Measurements from ENCODE around the gene ZFYVE9. TPM values are rescaled to one million over a fixed set of nuclear protein-coding genes. Genes with fewer than 3 reads are reported as not detected.
A peak's percentile ranks its signal among the peaks of the same experiment; 100 is the strongest.

Gene ZFYVE9
- total RNA-seq, 1 experiment from 2014 or later, result 14.2 TPM

GRCh38 chr1:52237430-52237829 lies 95.5 kb downstream of the ZFYVE9 start:
- ChIA-PET CTCF (no interaction called here), POLR2A (no interaction called here), RAD21 (ENCODE audit: low non-redundant PET in 1 of 2, low total read pairs in 2 of 2, uncharacterized antibody in 2 of 2, unreplicated experiment in 2 of 2) (no interaction called here)
- no peak overlapping the region for H3K9ac ChIP-seq (ENCODE audit: low read length)
- H3K27ac ChIP-seq (ENCODE audit: low read depth, low read length), result no peak overlapping the region
- H3K27me3 ChIP-seq (ENCODE audit: insufficient read depth, low read length), result no peaks in the 10 kb centered on the region
- peak overlapping the region; percentile 20; the same call in 1 of the 2 replicates for H3K4me2 ChIP-seq (ENCODE audit: low read length)
- H3K79me2 ChIP-seq (ENCODE audit: insufficient read depth, low read length), result no peaks in the 10 kb centered on the region
- H3K36me3 ChIP-seq (ENCODE audit: control insufficient read depth in 1 of 2, insufficient read depth in 2 of 2, low read length in 2 of 2), result no peaks in the 10 kb centered on the region
- TF ChIP-seq MAX (IDR thresholded peaks at IDR 0.05), result no peak
- no peak for TF ChIP-seq ZBTB33 (IDR thresholded peaks at IDR 0.05; ENCODE audit: extremely low read depth, insufficient replicate concordance, low read length)
- TF ChIP-seq, protein P1, sequence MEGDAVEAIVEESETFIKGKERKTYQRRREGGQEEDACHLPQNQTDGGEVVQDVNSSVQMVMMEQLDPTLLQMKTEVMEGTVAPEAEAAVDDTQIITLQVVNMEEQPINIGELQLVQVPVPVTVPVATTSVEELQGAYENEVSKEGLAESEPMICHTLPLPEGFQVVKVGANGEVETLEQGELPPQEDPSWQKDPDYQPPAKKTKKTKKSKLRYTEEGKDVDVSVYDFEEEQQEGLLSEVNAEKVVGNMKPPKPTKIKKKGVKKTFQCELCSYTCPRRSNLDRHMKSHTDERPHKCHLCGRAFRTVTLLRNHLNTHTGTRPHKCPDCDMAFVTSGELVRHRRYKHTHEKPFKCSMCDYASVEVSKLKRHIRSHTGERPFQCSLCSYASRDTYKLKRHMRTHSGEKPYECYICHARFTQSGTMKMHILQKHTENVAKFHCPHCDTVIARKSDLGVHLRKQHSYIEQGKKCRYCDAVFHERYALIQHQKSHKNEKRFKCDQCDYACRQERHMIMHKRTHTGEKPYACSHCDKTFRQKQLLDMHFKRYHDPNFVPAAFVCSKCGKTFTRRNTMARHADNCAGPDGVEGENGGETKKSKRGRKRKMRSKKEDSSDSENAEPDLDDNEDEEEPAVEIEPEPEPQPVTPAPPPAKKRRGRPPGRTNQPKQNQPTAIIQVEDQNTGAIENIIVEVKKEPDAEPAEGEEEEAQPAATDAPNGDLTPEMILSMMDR (IDR thresholded peaks at IDR 0.05 in 2 of 3, conservative IDR thresholded peaks at IDR 0.05 in 1 of 3; ENCODE audit: borderline replicate concordance in 1 of 3, insufficient read depth in 1 of 3, low read depth in 2 of 3, low read length in 2 of 3), result no peak
- TF ChIP-seq SP1 (IDR thresholded peaks at IDR 0.05; ENCODE audit: low read depth), result 0 out of 2 replicates have a peak, but pooled peaks have one; percentile 10
- TF ChIP-seq ELF1 (IDR thresholded peaks at IDR 0.05; ENCODE audit: borderline replicate concordance, low read depth), result no peak
- peak; percentile 30; the same call in 1 of the 2 replicates for TF ChIP-seq JUND (IDR thresholded peaks at IDR 0.05)
- TF ChIP-seq SIN3A (IDR thresholded peaks at IDR 0.05; ENCODE audit: low read depth), result no peak
- TF ChIP-seq EZH2 (IDR thresholded peaks at IDR 0.05), result no peak
- no peak for TF ChIP-seq POLR2A (IDR thresholded peaks at IDR 0.05; ENCODE audit: borderline replicate concordance, extremely low read depth, insufficient read depth, insufficient read length)
- no peak for TF ChIP-seq POLR2AphosphoS5 (IDR thresholded peaks at IDR 0.05; ENCODE audit: low read depth, low read length)
- TF ChIP-seq, protein P2, sequence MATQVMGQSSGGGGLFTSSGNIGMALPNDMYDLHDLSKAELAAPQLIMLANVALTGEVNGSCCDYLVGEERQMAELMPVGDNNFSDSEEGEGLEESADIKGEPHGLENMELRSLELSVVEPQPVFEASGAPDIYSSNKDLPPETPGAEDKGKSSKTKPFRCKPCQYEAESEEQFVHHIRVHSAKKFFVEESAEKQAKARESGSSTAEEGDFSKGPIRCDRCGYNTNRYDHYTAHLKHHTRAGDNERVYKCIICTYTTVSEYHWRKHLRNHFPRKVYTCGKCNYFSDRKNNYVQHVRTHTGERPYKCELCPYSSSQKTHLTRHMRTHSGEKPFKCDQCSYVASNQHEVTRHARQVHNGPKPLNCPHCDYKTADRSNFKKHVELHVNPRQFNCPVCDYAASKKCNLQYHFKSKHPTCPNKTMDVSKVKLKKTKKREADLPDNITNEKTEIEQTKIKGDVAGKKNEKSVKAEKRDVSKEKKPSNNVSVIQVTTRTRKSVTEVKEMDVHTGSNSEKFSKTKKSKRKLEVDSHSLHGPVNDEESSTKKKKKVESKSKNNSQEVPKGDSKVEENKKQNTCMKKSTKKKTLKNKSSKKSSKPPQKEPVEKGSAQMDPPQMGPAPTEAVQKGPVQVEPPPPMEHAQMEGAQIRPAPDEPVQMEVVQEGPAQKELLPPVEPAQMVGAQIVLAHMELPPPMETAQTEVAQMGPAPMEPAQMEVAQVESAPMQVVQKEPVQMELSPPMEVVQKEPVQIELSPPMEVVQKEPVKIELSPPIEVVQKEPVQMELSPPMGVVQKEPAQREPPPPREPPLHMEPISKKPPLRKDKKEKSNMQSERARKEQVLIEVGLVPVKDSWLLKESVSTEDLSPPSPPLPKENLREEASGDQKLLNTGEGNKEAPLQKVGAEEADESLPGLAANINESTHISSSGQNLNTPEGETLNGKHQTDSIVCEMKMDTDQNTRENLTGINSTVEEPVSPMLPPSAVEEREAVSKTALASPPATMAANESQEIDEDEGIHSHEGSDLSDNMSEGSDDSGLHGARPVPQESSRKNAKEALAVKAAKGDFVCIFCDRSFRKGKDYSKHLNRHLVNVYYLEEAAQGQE (IDR thresholded peaks at IDR 0.05; ENCODE audit: low read depth), result no peak
- TF ChIP-seq FOSL1 (IDR thresholded peaks at IDR 0.05; ENCODE audit: low read depth), result peak; percentile 30; the same call in 1 of the 2 replicates
- TF ChIP-seq TCF7L2 (IDR thresholded peaks at IDR 0.05; ENCODE audit: borderline replicate concordance, extremely low read depth, insufficient read depth, insufficient read length), result no peak
- no peak for TF ChIP-seq CBX3 (IDR thresholded peaks at IDR 0.05; ENCODE audit: low read depth)
- no peak for TF ChIP-seq EZH2phosphoT487 (IDR thresholded peaks at IDR 0.05; ENCODE audit: borderline replicate concordance)
- TF ChIP-seq, protein P3, sequence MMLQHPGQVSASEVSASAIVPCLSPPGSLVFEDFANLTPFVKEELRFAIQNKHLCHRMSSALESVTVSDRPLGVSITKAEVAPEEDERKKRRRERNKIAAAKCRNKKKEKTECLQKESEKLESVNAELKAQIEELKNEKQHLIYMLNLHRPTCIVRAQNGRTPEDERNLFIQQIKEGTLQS (IDR thresholded peaks at IDR 0.05), result no peak
- TF ChIP-seq ZNF274 (IDR thresholded peaks at IDR 0.05; ENCODE audit: low read depth, low read length), result no peak
- TF ChIP-seq SRF (IDR thresholded peaks at IDR 0.05; ENCODE audit: low read depth), result no peak
- no peak for TF ChIP-seq YY1 (IDR thresholded peaks at IDR 0.05; ENCODE audit: extremely low read depth, insufficient replicate concordance, low read depth, low read length)
- TF ChIP-seq EGR1 (IDR thresholded peaks at IDR 0.05; ENCODE audit: low read depth), result no peak
- no peaks in the 10 kb centered on the region for H3K9me2 ChIP-seq (ENCODE audit: insufficient read depth)
- intact Hi-C loops (cut with micrococcal nuclease), result no loop called here
- ATAC-seq, result peak; percentile 78
- H4K20me1 ChIP-seq (ENCODE audit: insufficient read depth), result no peaks in the 10 kb centered on the region
- H3K9me3 ChIP-seq (ENCODE audit: control insufficient read depth in 1 of 2, insufficient read depth in 1 of 2, low read depth in 1 of 2, low read length in 2 of 2), result no peaks in the 10 kb centered on the region
- peaks cover 0 to 34% of the 10 kb centered on the region in 2 experiments; a peak in 2 of 4 replicates for H3K4me1 ChIP-seq (ENCODE audit: control insufficient read depth in 1 of 2, insufficient read depth in 2 of 2, low read length in 2 of 2)
- no peak overlapping the region for H3K4me3 ChIP-seq (replicated peaks in 1 of 2; ENCODE audit: low read depth in 1 of 2, low read length in 2 of 2)
- BruUV-seq (replicated peaks), result no TSS peak
- H2AFZ ChIP-seq (ENCODE audit: low read depth, low read length, poor library complexity, severe bottlenecking), result no peak overlapping the region
- DNase-seq (ENCODE audit: low read depth, low spot score), result no peak

Data from HCT116 (cell line).